ENCODE measurements around the gene FANCC. TPM values are rescaled to one million over a fixed set of nuclear protein-coding genes. Genes with fewer than 3 reads are reported as not detected.

The FANCC gene
- total and polyA plus RNA-seq, 2 of the 8 experiments (the other 6 are each of a cell fraction or from before 2014, with no cell fraction given) = 7.8 to 15.2 TPM

- Histone ChIP-seq H2BK12ac (ENCODE audit: low read depth, low read length) (no peak overlapping the region), H3K79me1 (ENCODE audit: low read depth, low read length) (no peaks in the 10 kb centered on the region), H2BK120ac (replicated peaks; ENCODE audit: low read depth, low read length) (no peak overlapping the region), H4K91ac (replicated peaks; ENCODE audit: insufficient read length, low read length) (no peak overlapping the region), H3K4me2 (ENCODE audit: insufficient read depth in 1 of 2, low read depth in 2 of 2, low read length in 2 of 2) (no peak overlapping the region), H2AFZ (ENCODE audit: low read length) (no peak overlapping the region), H4K20me1 (replicated peaks in 1 of 2; ENCODE audit: control insufficient read depth in 1 of 2, insufficient read depth in 2 of 2, low read length in 2 of 2) (no peaks in the 10 kb centered on the region), H3K18ac (ENCODE audit: extremely low read depth, low read length) (no peak overlapping the region), H2BK20ac (ENCODE audit: low read length) (no peak overlapping the region), H3K56ac (replicated peaks; ENCODE audit: insufficient read length, low read depth, low read length) (no peak overlapping the region), H3K9ac (replicated peaks in 1 of 4; ENCODE audit: extremely low read depth in 1 of 4, low read depth in 3 of 4, low read length in 3 of 4) (no peak overlapping the region), H4K8ac (ENCODE audit: extremely low read depth, insufficient read depth, low read length) (no peak overlapping the region), H3K23ac (ENCODE audit: insufficient read length) (no peak overlapping the region), H3K23me2 (ENCODE audit: low read depth, low read length) (no peaks in the 10 kb centered on the region), H2BK15ac (ENCODE audit: low read length) (no peak overlapping the region), H3K9me3 (ENCODE audit: insufficient read depth in 2 of 2, low read depth in 1 of 2, low read length in 1 of 2) (no peaks in the 10 kb centered on the region; a peak in 1 of 4 replicates), H3K27me3 (replicated peaks in 1 of 4; ENCODE audit: control insufficient read depth in 3 of 4, extremely low read depth in 1 of 4, insufficient read depth in 3 of 4, low read length in 3 of 4) (no peaks in the 10 kb centered on the region; a peak in 1 of 7 replicates), H3K4ac (replicated peaks; ENCODE audit: insufficient read length, low read depth, low read length) (no peak overlapping the region), H3K79me2 (ENCODE audit: control insufficient read depth in 1 of 2, insufficient read depth in 2 of 2, low read length in 2 of 2) (no peaks in the 10 kb centered on the region), H3K14ac (ENCODE audit: insufficient read length) (no peak overlapping the region), H3K27ac (ENCODE audit: low read depth, low read length) (no peak overlapping the region), H4K5ac (ENCODE audit: insufficient read length, low read depth, low read length) (no peak overlapping the region), H2AK5ac (ENCODE audit: low read depth, low read length) (no peak overlapping the region), H2BK5ac (ENCODE audit: low read depth, low read length) (no peak overlapping the region), H3K4me3 (ENCODE audit: extremely low read depth in 1 of 4, insufficient read depth in 2 of 4, low read depth in 3 of 4, low read length in 4 of 4) (no peak overlapping the region), H3K36me3 (ENCODE audit: control insufficient read depth in 2 of 4, insufficient read depth in 4 of 4, low read length in 3 of 4) (no peaks in the 10 kb centered on the region), H3K4me1 (replicated peaks in 1 of 4; ENCODE audit: control insufficient read depth in 3 of 4, insufficient read depth in 4 of 4, low read length in 3 of 4) (peaks cover 0 to 2% (median 0%) of the 10 kb centered on the region in 4 experiments; a peak in 1 of 7 replicates)
- CTCF ChIA-PET (ENCODE audit: partially characterized antibody) = interaction anchor here (1.1 kb wide), 1 partner anchor 30 kb away, joined by 4 read pairs; no protein-coding TSS in a partner anchor
- FAIRE-seq = no peak
- POLR2A ChIA-PET (ENCODE audit: partially characterized antibody) = no interaction called here
- WGBS, 2 experiments (ENCODE audit: extremely low coverage in 1 of 2, insufficient coverage in 1 of 2, insufficient read length in 1 of 2, insufficient replicate concordance in 2 of 2, low coverage in 1 of 2, low lambda C conversion rate in 2 of 2, missing lambda C conversion rate in 1 of 2) = 77% methylated on average over 4 of the region's 4 CpGs; no CpG with 5 or more reads in 1 of the 2 experiments
- DNase-seq (ENCODE audit: low read depth in 1 of 2, low spot score in 2 of 2) = no peak
- TF ChIP-seq POLR2AphosphoS5 (IDR thresholded peaks at IDR 0.05; ENCODE audit: low read depth, low read length) (no peak), GABPA (IDR thresholded peaks at IDR 0.05; ENCODE audit: borderline replicate concordance, insufficient read depth, low read length) (no peak), KDM1A (IDR thresholded peaks at IDR 0.05; ENCODE audit: borderline replicate concordance, low read length) (no peak), TAF1 (IDR thresholded peaks at IDR 0.05; ENCODE audit: low read depth, low read length) (no peak), TEAD4 (IDR thresholded peaks at IDR 0.05; ENCODE audit: low read depth, low read length) (no peak), ASH2L (IDR thresholded peaks at IDR 0.05; ENCODE audit: low read length) (no peak), CTBP2 (IDR thresholded peaks at IDR 0.05; ENCODE audit: borderline replicate concordance, insufficient read depth, insufficient read length, low read length) (no peak), E2F6 (IDR thresholded peaks at IDR 0.05) (peak; percentile 87), SRF (IDR thresholded peaks at IDR 0.05; ENCODE audit: low read depth, low read length) (no peak), MAX (IDR thresholded peaks at IDR 0.05) (peak; percentile 87)
- TF ChIP-seq, protein P1, sequence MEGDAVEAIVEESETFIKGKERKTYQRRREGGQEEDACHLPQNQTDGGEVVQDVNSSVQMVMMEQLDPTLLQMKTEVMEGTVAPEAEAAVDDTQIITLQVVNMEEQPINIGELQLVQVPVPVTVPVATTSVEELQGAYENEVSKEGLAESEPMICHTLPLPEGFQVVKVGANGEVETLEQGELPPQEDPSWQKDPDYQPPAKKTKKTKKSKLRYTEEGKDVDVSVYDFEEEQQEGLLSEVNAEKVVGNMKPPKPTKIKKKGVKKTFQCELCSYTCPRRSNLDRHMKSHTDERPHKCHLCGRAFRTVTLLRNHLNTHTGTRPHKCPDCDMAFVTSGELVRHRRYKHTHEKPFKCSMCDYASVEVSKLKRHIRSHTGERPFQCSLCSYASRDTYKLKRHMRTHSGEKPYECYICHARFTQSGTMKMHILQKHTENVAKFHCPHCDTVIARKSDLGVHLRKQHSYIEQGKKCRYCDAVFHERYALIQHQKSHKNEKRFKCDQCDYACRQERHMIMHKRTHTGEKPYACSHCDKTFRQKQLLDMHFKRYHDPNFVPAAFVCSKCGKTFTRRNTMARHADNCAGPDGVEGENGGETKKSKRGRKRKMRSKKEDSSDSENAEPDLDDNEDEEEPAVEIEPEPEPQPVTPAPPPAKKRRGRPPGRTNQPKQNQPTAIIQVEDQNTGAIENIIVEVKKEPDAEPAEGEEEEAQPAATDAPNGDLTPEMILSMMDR (IDR thresholded peaks at IDR 0.05; ENCODE audit: control extremely low read depth in 1 of 3, insufficient read depth in 1 of 3, low read depth in 1 of 3, low read length in 3 of 3) = no peak
Measured at GRCh38 chr9:95365766-95366165, 48.3 kb upstream of the FANCC start.
